Measurements from ENCODE around the gene DNAH6. TPM values are rescaled to one million over a fixed set of nuclear protein-coding genes. Genes with fewer than 3 reads are reported as not detected.

Gene DNAH6
- total RNA-seq, 1 experiment from 2014 or later = 0.26 TPM

DNA sequence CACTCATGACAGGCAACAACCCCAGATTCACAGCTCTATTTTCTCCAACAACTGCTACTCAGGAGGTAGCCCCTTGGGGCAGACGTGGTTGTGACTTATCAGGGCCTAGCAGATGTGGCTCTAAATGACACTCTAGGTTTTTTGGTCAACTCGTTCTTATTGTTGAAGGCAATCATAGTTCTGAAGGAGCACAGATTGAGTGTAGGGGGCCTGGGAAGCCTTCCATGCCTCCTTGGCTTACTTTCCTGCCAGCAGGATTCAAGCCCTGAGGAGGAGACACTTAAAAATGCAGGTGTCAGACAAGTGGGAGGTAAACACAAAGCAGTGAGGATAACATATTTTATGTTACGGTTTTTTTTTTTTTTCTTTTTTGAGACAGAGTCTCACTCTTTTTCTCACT is 33.7 kb upstream of the DNAH6 start:
- no peaks in the 10 kb centered on the region for H3K79me1 ChIP-seq (ENCODE audit: insufficient read depth, low read depth, low read length, poor library complexity, severe bottlenecking)
- no peak overlapping the region for H3K27ac ChIP-seq (ENCODE audit: insufficient read length, low read depth, low read length)
- no peak overlapping the region for H3K14ac ChIP-seq (ENCODE audit: insufficient read depth, low read length)
- no peak overlapping the region for H2BK15ac ChIP-seq (ENCODE audit: low read depth, low read length)
- no peak overlapping the region for H3K4me3 Mint-ChIP-seq
- no peak overlapping the region for H2BK20ac ChIP-seq (ENCODE audit: low read depth, low read length, poor library complexity, severe bottlenecking)
- H3T11ph ChIP-seq (ENCODE audit: low read length) = no peak overlapping the region
- no CpG with 5 or more reads among the region's 3 CpGs for WGBS (ENCODE audit: extremely low coverage, insufficient read length, low lambda C conversion rate)
- no peak overlapping the region for H2BK12ac ChIP-seq (ENCODE audit: insufficient read length, low read depth, low read length)
- no peak for DNase-seq
- no peak overlapping the region for H4K8ac ChIP-seq (replicated peaks; ENCODE audit: insufficient read length, low read depth, low read length)
- H4K20me1 ChIP-seq (ENCODE audit: control insufficient read depth, insufficient read depth, insufficient read length) = no peaks in the 10 kb centered on the region
- H3K9me3 ChIP-seq (ENCODE audit: control insufficient read depth, low read depth, low read length) = peaks cover under 1% of the 10 kb centered on the region
- no peak overlapping the region for H4K5ac ChIP-seq (ENCODE audit: insufficient read length, low read depth, low read length)
- peaks cover 6 to 8% of the 10 kb centered on the region in 2 experiments for H3K9me3 Mint-ChIP-seq
- no peaks in the 10 kb centered on the region for H3K4me1 ChIP-seq (ENCODE audit: insufficient read depth, low read length)
- H3K4me1 Mint-ChIP-seq = no peaks in the 10 kb centered on the region
- no peak overlapping the region for H4K91ac ChIP-seq (ENCODE audit: insufficient read length, low read depth, low read length)
- no peak overlapping the region for H3K4me2 ChIP-seq (ENCODE audit: insufficient read depth, insufficient read length, low read length)
- peaks cover 2 to 5% (median 3%) of the 10 kb centered on the region in 3 experiments; a peak in 3 of 7 replicates for H3K36me3 Mint-ChIP-seq (ENCODE audit: insufficient read depth in 1 of 3, low read depth in 3 of 3)
- no peak overlapping the region for H3K4ac ChIP-seq (ENCODE audit: low read depth, low read length)
- H3K18ac ChIP-seq (ENCODE audit: insufficient read length, low read depth, low read length) = no peak overlapping the region
- no peaks in the 10 kb centered on the region; the same call in 1 of the 2 replicates for H3K27me3 Mint-ChIP-seq (ENCODE audit: low read depth)
- no peak overlapping the region for H2BK120ac ChIP-seq (ENCODE audit: low read depth, low read length, poor library complexity, severe bottlenecking)
- no peak overlapping the region for H2BK5ac ChIP-seq (ENCODE audit: insufficient read length, low read length)
- TF ChIP-seq, protein P1, sequence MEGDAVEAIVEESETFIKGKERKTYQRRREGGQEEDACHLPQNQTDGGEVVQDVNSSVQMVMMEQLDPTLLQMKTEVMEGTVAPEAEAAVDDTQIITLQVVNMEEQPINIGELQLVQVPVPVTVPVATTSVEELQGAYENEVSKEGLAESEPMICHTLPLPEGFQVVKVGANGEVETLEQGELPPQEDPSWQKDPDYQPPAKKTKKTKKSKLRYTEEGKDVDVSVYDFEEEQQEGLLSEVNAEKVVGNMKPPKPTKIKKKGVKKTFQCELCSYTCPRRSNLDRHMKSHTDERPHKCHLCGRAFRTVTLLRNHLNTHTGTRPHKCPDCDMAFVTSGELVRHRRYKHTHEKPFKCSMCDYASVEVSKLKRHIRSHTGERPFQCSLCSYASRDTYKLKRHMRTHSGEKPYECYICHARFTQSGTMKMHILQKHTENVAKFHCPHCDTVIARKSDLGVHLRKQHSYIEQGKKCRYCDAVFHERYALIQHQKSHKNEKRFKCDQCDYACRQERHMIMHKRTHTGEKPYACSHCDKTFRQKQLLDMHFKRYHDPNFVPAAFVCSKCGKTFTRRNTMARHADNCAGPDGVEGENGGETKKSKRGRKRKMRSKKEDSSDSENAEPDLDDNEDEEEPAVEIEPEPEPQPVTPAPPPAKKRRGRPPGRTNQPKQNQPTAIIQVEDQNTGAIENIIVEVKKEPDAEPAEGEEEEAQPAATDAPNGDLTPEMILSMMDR (conservative IDR thresholded peaks at IDR 0.05) = no peak
- no peaks in the 10 kb centered on the region for H3K23me2 ChIP-seq (ENCODE audit: insufficient read length, low read depth, low read length, poor library complexity, severe bottlenecking)
- H2AFZ ChIP-seq (ENCODE audit: low read length) = no peak overlapping the region
- H3K23ac ChIP-seq (ENCODE audit: insufficient read length, low read depth, low read length) = no peak overlapping the region
- no peak overlapping the region for H3K9ac ChIP-seq (ENCODE audit: extremely low read depth, insufficient read length, low read length)
- no peaks in the 10 kb centered on the region for H3K79me2 ChIP-seq (ENCODE audit: insufficient read depth, low read length)
- no peak overlapping the region for H2AK5ac ChIP-seq (ENCODE audit: insufficient read length, low read length)
- no peak overlapping the region for H3K27ac Mint-ChIP-seq
- no peaks in the 10 kb centered on the region for H3K27me3 ChIP-seq (ENCODE audit: insufficient read depth, low read length)
- no peak overlapping the region for H3K56ac ChIP-seq (ENCODE audit: insufficient read length, low read depth, low read length)
